HepG2 (cell line): Measurements from ENCODE around the gene CALM1. TPM values are rescaled to one million over a fixed set of nuclear protein-coding genes. Genes with fewer than 3 reads are reported as not detected.

Source experiments
- ATAC-seq: fragments of 200-7000 bp; cut with Tn5 transposase; 3 replicates; pipeline ENCODE4 v1.9.1; 2020; ENCODE audit warnings: mild to moderate bottlenecking, moderate library complexity
- BruUV-seq: library from RNA; stranded (reverse); fragments of 400-500 nt; replicated peaks from 2 replicates; lab custom pipeline; 2021; lab: Mats Ljungman, UMichigan
- CTCF ChIA-PET: fragments of 300-600 bp; formaldehyde crosslinking; extraction: SDS; loops from one replicate; lab custom pipeline; 2021; ENCODE audit warnings: low total read pairs, inconsistent platforms, low intra/inter-chr PET ratio; lab: Yijun Ruan, JAX
- POLR2A ChIA-PET: fragments of 350-600 bp; sonication (Branson Sonifier 250); formaldehyde crosslinking; loops from one replicate; lab custom pipeline; 2020; ENCODE audit warnings: antibody characterized with exemption, inconsistent platforms; lab: Yijun Ruan, JAX
- DNase-seq: peaks from one replicate; pipeline ENCODE4 v3.0.0-alpha.2; 2015; ENCODE audit warnings: low spot score
- FAIRE-seq: peaks from 3 replicates; lab custom pipeline; 2011; peaks lifted over from hg19 to GRCh38; lab: Jason Lieb, UNC
- H2AFZ ChIP-seq: one replicate; pipeline ENCODE4 v1.6.1; 2011; ENCODE audit warnings: low read length, inconsistent platforms
- H3K27ac ChIP-seq: fragments of 300-600 bp; 3 replicates; pipeline ENCODE4 v1.8.0; 2011; ENCODE audit warnings: mixed run types, mild to moderate bottlenecking, mixed read lengths, low read length, inconsistent platforms; ENCODE audit not compliant: insufficient read depth; ENCODE audit errors: extremely low read length
- H3K27me3 ChIP-seq, 2 experiments: fragments of 200-600 bp in 1 of 2; 2 replicates in 1 of 2; 3 replicates in 1 of 2; pipeline versions ENCODE4 v1.6.0 to v1.8.0; 2011; ENCODE audit warnings: low read length in 2 of 2, mild to moderate bottlenecking in 2 of 2, moderate library complexity in 2 of 2, inconsistent platforms in 1 of 2; ENCODE audit not compliant: insufficient read depth in 2 of 2, control insufficient read depth in 1 of 2
- H3K36me3 ChIP-seq, 2 experiments: fragments of 200-600 bp in 1 of 2; replicated peaks in 1 of 2; 2 replicates in 1 of 2; 3 replicates in 1 of 2; pipeline versions ENCODE4 v1.5.1 to v1.8.0; 2011; ENCODE audit warnings: low read length in 2 of 2, inconsistent platforms in 1 of 2; ENCODE audit not compliant: insufficient read depth in 2 of 2, control insufficient read depth in 1 of 2
- H3K4me1 ChIP-seq: 2 replicates; pipeline ENCODE4 v1.5.1; 2012; ENCODE audit warnings: low read length, inconsistent platforms; ENCODE audit not compliant: insufficient read depth
- H3K4me2 ChIP-seq: 2 replicates; pipeline ENCODE4 v1.6.0; 2011; ENCODE audit warnings: low read depth, low read length, inconsistent platforms
- H3K4me3 ChIP-seq, 3 experiments: fragments of 200-600 bp in 1 of 3; sonication (generic), shearing (Covaris generic) in 1 of 3; replicated peaks in 1 of 3; 2 replicates each; pipeline ENCODE4 v1.5.1; 2011 to 2016; ENCODE audit warnings: low read length in 3 of 3, inconsistent platforms in 2 of 3, low read depth in 2 of 3, mild to moderate bottlenecking in 2 of 3, control low read depth in 1 of 3, mixed read lengths in 1 of 3; ENCODE audit not compliant: insufficient read depth in 1 of 3
- H3K79me2 ChIP-seq: one replicate; pipeline ENCODE4 v1.6.1; 2011; ENCODE audit warnings: low read length, inconsistent platforms; ENCODE audit not compliant: insufficient read depth
- H3K9ac ChIP-seq: 2 replicates; pipeline ENCODE4 v1.6.0; 2011; ENCODE audit warnings: mild to moderate bottlenecking, low read depth, low read length, inconsistent platforms; ENCODE audit not compliant: insufficient read depth
- H3K9me3 ChIP-seq: 2 replicates; pipeline ENCODE4 v1.5.1; 2012; ENCODE audit warnings: mild to moderate bottlenecking, low read length
- H4K20me1 ChIP-seq: 2 replicates; pipeline ENCODE4 v1.6.0; 2011; ENCODE audit warnings: inconsistent platforms, mild to moderate bottlenecking, low read length, moderate library complexity; ENCODE audit not compliant: insufficient read depth
- AHR ChIP-seq: IDR thresholded peaks from 2 replicates; pipeline ENCODE4 v1.6.1; 2018; ENCODE audit warnings: missing genetic modification reagents, missing compliant biosample characterization
- ATF7 ChIP-seq, 2 experiments: fragments of 450-650 bp in 1 of 2; sonication (generic) in 1 of 2; formaldehyde crosslinking in 1 of 2; IDR thresholded peaks; 2 replicates each; pipeline versions ENCODE4 v1.4.0 to v1.6.1; 2016 to 2020; ENCODE audit warnings: antibody characterized with exemption in 1 of 2, mild to moderate bottlenecking in 1 of 2, missing genetic modification reagents in 1 of 2
- ETS1 ChIP-seq: sonication (generic); formaldehyde crosslinking; IDR thresholded peaks from 2 replicates; pipeline ENCODE4 v1.4.0; 2020; ENCODE audit warnings: missing genetic modification reagents
- GTF2F1 ChIP-seq: fragments of 150-350 bp; IDR thresholded peaks from 2 replicates; pipeline ENCODE4 v1.6.1; 2014; ENCODE audit warnings: low read length
- IKZF1 ChIP-seq: fragments of 450-650 bp; IDR thresholded peaks from 2 replicates; pipeline ENCODE4 v1.7.1; 2016
- KDM2A ChIP-seq: sonication (generic); formaldehyde crosslinking; IDR thresholded peaks from 2 replicates; pipeline ENCODE4 v1.4.0; 2020; ENCODE audit warnings: low read depth, missing genetic modification reagents, borderline replicate concordance
- POGZ ChIP-seq: sonication (generic); formaldehyde crosslinking; IDR thresholded peaks from 2 replicates; pipeline ENCODE4 v1.4.0; 2020; ENCODE audit warnings: mild to moderate bottlenecking, missing genetic modification reagents
- POLR2AphosphoS5 ChIP-seq: IDR thresholded peaks from 2 replicates; pipeline ENCODE4 v1.6.1; 2012; ENCODE audit warnings: low read depth, low read length
- RFX1 ChIP-seq: fragments of 450-650 bp; IDR thresholded peaks from 2 replicates; pipeline ENCODE4 v1.6.1; 2017
- TAF1 ChIP-seq: sonication (generic); formaldehyde crosslinking; IDR thresholded peaks from 2 replicates; pipeline ENCODE4 v1.4.0; 2020; ENCODE audit warnings: missing genetic modification reagents
- TFDP2 ChIP-seq: sonication (generic); formaldehyde crosslinking; IDR thresholded peaks from 2 replicates; pipeline ENCODE4 v1.4.0; 2020; ENCODE audit warnings: missing genetic modification reagents
- UBTF ChIP-seq: sonication (generic); formaldehyde crosslinking; IDR thresholded peaks from 2 replicates; pipeline ENCODE4 v1.4.0; 2020; ENCODE audit warnings: mild to moderate bottlenecking, missing genetic modification reagents
- USF2 ChIP-seq, 2 experiments: sonication (generic) in 1 of 2; formaldehyde crosslinking in 1 of 2; IDR thresholded peaks; 2 replicates each; pipeline versions ENCODE4 v1.5.1 to v1.6.1; 2011 to 2020; ENCODE audit warnings: borderline replicate concordance in 1 of 2, low read depth in 1 of 2, low read length in 1 of 2, mild to moderate bottlenecking in 1 of 2, missing genetic modification reagents in 1 of 2, moderate library complexity in 1 of 2
- ZNF276 ChIP-seq: sonication (generic); formaldehyde crosslinking; IDR thresholded peaks from 2 replicates; pipeline ENCODE4 v1.4.0; 2020; ENCODE audit warnings: mild to moderate bottlenecking, low read depth, missing genetic modification reagents
- ZNF451 ChIP-seq: sonication (generic); formaldehyde crosslinking; IDR thresholded peaks from 2 replicates; pipeline ENCODE4 v1.5.0; 2020; ENCODE audit warnings: mild to moderate bottlenecking, missing genetic modification reagents
- ZSCAN9 ChIP-seq: IDR thresholded peaks from 2 replicates; pipeline ENCODE4 v1.6.1; 2016; ENCODE audit warnings: borderline replicate concordance
- WGBS: methylation state at CpG from one replicate; pipeline ENCODE4 v1.1.6; 2017; ENCODE audit warnings: low lambda C conversion rate; 5-methylcytosine and 5-hydroxymethylcytosine counted together
- in situ Hi-C: cut with HindIII; loops from 2 replicates; pipeline ENCODE4 v1.10.0; 2017; ENCODE audit warnings: low pct_unique_long_range_greater_than_20kb; ENCODE audit not compliant: extremely low pct_ligation_motif_present
- intact Hi-C: fragments of 100-400 bp; cut with micrococcal nuclease; formaldehyde crosslinking; loops from one replicate; pipeline ENCODE4 v1.10.0; 2022; ENCODE audit not compliant: unreplicated experiment
- polyA plus RNA-seq, 8 experiments: library from polyadenylated mRNA; depleted of rRNA in 3 of 8; stranded (reverse) in 7 of 8; unstranded in 1 of 8; fragments of >200 nt; fragmentation: Illumina TruSeq in 4 of 8; extraction: Trizol in 4 of 8; gene quantifications; 2 replicates each; pipeline versions ENCODE4 v1.2.1 to v1.2.3, GENCODE V29; 2011 to 2016; ENCODE audit warnings: low read depth in 4 of 8, missing spikeins in 1 of 8, mixed read lengths in 1 of 8; ENCODE audit not compliant: insufficient read depth in 1 of 8
- total RNA-seq, 5 experiments: library from RNA; depleted of rRNA; stranded (reverse); fragments of >200 nt; fragmentation: Illumina TruSeq; extraction: Trizol; gene quantifications; 2 replicates each; pipeline ENCODE4 v1.2.3, GENCODE V29; 2016; ENCODE audit warnings: low read depth in 1 of 5

Gene CALM1
- total and polyA plus RNA-seq, 2 of the 13 experiments (the other 11 are each of a cell fraction or from before 2014, with no cell fraction given): 110 to 238 TPM

GRCh38 chr14:90425373-90425879 is 28.6 kb downstream of the CALM1 start:
- no peak for ATAC-seq
- Histone ChIP-seq H3K9ac (no peak overlapping the region), H2AFZ (no peak overlapping the region), H3K79me2 (no peaks in the 10 kb centered on the region), H3K27ac (no peak overlapping the region), H4K20me1 (no peaks in the 10 kb centered on the region), H3K4me1 (peaks cover 12% of the 10 kb centered on the region), H3K27me3 (peaks cover 4 to 20% of the 10 kb centered on the region in 2 experiments; a peak in 2 of 5 replicates), H3K9me3 (no peaks in the 10 kb centered on the region), H3K36me3 (no peaks in the 10 kb centered on the region), H3K4me2 (no peak overlapping the region), H3K4me3 (no peak overlapping the region)
- whole genome bisulfite sequencing: 43% methylated on average over 8 of the region's 9 CpGs
- ChIA-PET POLR2A (no interaction called here), CTCF (no interaction called here)
- no TSS peak for BruUV-seq
- DNase-seq: no peak
- no peak for FAIRE-seq
- intact Hi-C loops: no loop called here
- in situ Hi-C loops: no loop called here
- TF ChIP-seq TAF1 (CRISPR knock-in tag) (no peak), ZNF276 (CRISPR knock-in tag) (no peak), POLR2AphosphoS5 (no peak), GTF2F1 (no peak), ZSCAN9 (CRISPR knock-in tag) (no peak), USF2 (IDR thresholded peaks at IDR 0.05; ENCODE audit: low read depth, low read length) (no peak), USF2 (CRISPR knock-in tag; IDR thresholded peaks at IDR 0.05; ENCODE audit: borderline replicate concordance) (no peak), RFX1 (no peak), ATF7 (IDR thresholded peaks at IDR 0.05) (no peak), ATF7 (CRISPR knock-in tag; IDR thresholded peaks at IDR 0.05) (no peak), KDM2A (CRISPR knock-in tag) (no peak), UBTF (no peak), TFDP2 (CRISPR knock-in tag) (no peak), IKZF1 (no peak), AHR (CRISPR knock-in tag) (no peak), ETS1 (no peak), ZNF451 (CRISPR knock-in tag) (no peak), POGZ (CRISPR knock-in tag) (no peak)
